ENCODE measurements around the gene SHC4. TPM values are rescaled to one million over a fixed set of nuclear protein-coding genes. Genes with fewer than 3 reads are reported as not detected.

SHC4 gene
- total and polyA plus RNA-seq, 7 donors, result 0.10 to 1.0 (median 0.25) TPM; not detected in 1

GRCh38 chr15:48875241-48875960, 88.3 kb downstream of the SHC4 start:
- DNase-seq (no peak), ATAC-seq (no peak)
- Histone ChIP-seq H3K4me3 (no peak overlapping the region), H3K4me1 (peaks cover 17% of the 10 kb centered on the region), H3K9me3 (no peaks in the 10 kb centered on the region), H3K27me3 (ENCODE audit: insufficient read depth in 3 of 3, low read length in 2 of 3) (no peaks in the 10 kb centered on the region), H3K36me3 (ENCODE audit: insufficient read depth in 1 of 2, low read depth in 1 of 2) (no peaks in the 10 kb centered on the region), H3K27ac (no peak overlapping the region)
- 64 to 77% (median 74%) methylated on average over 2 of the region's 2 CpGs for WGBS, 3 donors
- no peak for TF ChIP-seq CTCF (IDR thresholded peaks at IDR 0.05)
- intact Hi-C loops (cut with DNase I), result loop anchor here (5.0 to 10.0 kb wide), 2 partner anchors 87 to 1479 kb away; partner anchors contain the start of genes SHC4 (in 2 of the 2) and GABPB1 (in 1 of the 2)

DNA sequence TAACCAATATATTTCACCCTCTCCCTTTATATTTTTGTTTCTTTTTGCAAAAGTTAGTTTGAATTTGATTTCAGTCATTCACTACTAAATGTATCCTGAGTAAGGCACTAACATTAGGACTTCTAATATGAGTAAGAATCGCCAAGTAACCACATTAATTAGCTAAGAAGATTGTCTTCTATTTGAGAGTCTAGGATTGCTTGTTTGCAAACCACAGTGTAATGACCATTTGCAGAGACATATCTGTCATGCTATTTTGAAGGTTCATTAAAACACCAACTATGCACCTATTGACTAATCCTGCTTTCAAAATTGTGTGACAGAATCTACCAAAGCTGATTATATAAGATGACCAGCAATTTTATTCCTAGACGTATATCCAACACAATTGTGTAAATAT, 91.1 kb downstream of the SHC4 start:
- 87 to 94% (median 90%) methylated on average over 2 of the region's 2 CpGs for WGBS, 3 donors
- intact Hi-C loops (cut with DNase I), result loop anchor here in 1 of 2 donors (10.0 kb wide), 1 partner anchor 1482 kb away; the partner anchor contains the start of gene GABPB1
- no peaks in the 10 kb centered on the region for H3K36me3 ChIP-seq (ENCODE audit: insufficient read depth in 1 of 2, low read depth in 1 of 2)
- DNase-seq (no peak), ATAC-seq (no peak)
- TF ChIP-seq CTCF (IDR thresholded peaks at IDR 0.05), result no peak
- no peak overlapping the region for H3K4me3 ChIP-seq
- H3K4me1 ChIP-seq, result no peaks in the 10 kb centered on the region
- no peaks in the 10 kb centered on the region for H3K9me3 ChIP-seq
- H3K27ac ChIP-seq, result no peak overlapping the region
- H3K27me3 ChIP-seq (ENCODE audit: insufficient read depth in 3 of 3, low read length in 2 of 3), result no peaks in the 10 kb centered on the region

DNA sequence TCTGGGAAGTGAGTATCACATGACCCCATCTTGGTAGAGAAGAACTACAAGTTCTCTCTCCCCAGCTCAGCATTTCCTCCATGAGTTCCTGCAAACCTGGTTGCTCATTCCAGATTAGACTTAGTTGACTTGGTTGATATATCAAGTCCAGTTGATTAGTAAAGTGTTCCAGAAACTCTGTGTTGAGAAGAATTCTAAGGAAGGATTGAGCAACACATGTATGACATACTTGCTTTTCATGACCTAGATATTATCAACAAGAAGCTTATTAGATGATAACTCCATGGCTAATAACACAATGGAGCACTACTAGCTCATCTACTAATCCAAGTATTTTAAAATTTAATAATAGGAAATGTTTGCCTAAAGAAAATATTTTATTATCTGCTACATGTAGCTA, 92.2 kb downstream of the SHC4 start:
- H3K4me1 ChIP-seq, result no peaks in the 10 kb centered on the region
- no peak for DNase-seq
- H3K27ac ChIP-seq, result no peak overlapping the region
- no peak for TF ChIP-seq CTCF (IDR thresholded peaks at IDR 0.05)
- no peak overlapping the region for H3K4me3 ChIP-seq
- H3K36me3 ChIP-seq (ENCODE audit: insufficient read depth in 1 of 2, low read depth in 1 of 2), result no peaks in the 10 kb centered on the region
- ATAC-seq, result no peak
- H3K9me3 ChIP-seq, result no peaks in the 10 kb centered on the region
- intact Hi-C loops (cut with DNase I), result loop anchor here in 1 of 2 donors (10.0 kb wide), 1 partner anchor 1483 kb away; the partner anchor contains the start of gene GABPB1
- H3K27me3 ChIP-seq (ENCODE audit: insufficient read depth in 3 of 3, low read length in 2 of 3), result no peaks in the 10 kb centered on the region

DNA sequence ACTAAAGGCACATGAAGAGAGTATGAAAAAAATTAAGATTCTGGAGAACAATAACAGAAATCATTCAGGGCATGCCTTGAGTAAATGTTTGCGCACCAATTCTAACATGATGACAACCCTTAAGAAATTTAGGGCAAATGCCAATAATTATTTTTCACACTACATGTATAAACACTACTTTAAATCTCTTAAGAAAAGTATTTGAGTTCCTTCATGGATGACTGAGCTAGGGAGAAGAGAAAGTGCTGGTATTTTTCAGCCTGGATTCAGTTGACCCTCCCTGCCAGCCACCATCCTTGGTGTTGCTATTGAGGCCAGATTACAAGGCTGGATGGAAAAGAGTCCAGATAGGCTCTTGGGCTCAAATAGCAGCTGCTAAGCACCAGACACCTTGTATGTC, 93.8 kb downstream of the SHC4 start:
- Histone ChIP-seq H3K27ac (no peak overlapping the region), H3K4me3 (no peak overlapping the region), H3K36me3 (ENCODE audit: insufficient read depth in 1 of 2, low read depth in 1 of 2) (no peaks in the 10 kb centered on the region), H3K4me1 (no peaks in the 10 kb centered on the region), H3K9me3 (no peaks in the 10 kb centered on the region), H3K27me3 (ENCODE audit: insufficient read depth in 3 of 3, low read length in 2 of 3) (no peaks in the 10 kb centered on the region)
- ATAC-seq, result no peak
- TF ChIP-seq CTCF (IDR thresholded peaks at IDR 0.05), result no peak
- WGBS, 3 donors, result 97 to 99% (median 97%) methylated on average over 1 of the region's 1 CpG
- intact Hi-C loops (cut with DNase I), result loop anchor here (5.0 to 10.0 kb wide), 4 partner anchors 102 to 1485 kb away; partner anchors contain the start of genes COPS2 (in 1 of the 2) and GABPB1 (in 1 of the 2)
- no peak for DNase-seq

All from psoas muscle (tissue), 8 donors.